Left lung (tissue), 10 donors: ENCODE measurements around the gene TET2. TPM values are rescaled to one million over a fixed set of nuclear protein-coding genes. Genes with fewer than 3 reads are reported as not detected.
A peak's percentile ranks its signal among the peaks of the same experiment; 100 is the strongest.

Source experiments
- ATAC-seq: fragments of 200-7000 bp; cut with Tn5 transposase; one replicate; pipeline ENCODE4 v1.9.1; 2020; ENCODE audit warnings: moderate library complexity
- DNase-seq, 4 donors: peaks; one replicate each; pipeline ENCODE4 v3.0.0-alpha.2; 2013 to 2020
- H3K27ac ChIP-seq, 2 donors: fragments of 200-600 bp; sonication (generic) in 1 of 2; one replicate each; pipeline versions ENCODE4 v1.5.0 to v1.8.0; 2020 to 2021
- H3K27me3 ChIP-seq, 2 donors: fragments of 200-600 bp; sonication (generic) in 1 of 2; one replicate each; pipeline versions ENCODE4 v1.5.0 to v1.8.0; 2020 to 2021
- H3K36me3 ChIP-seq, 2 donors: fragments of 200-600 bp; sonication (generic) in 1 of 2; one replicate each; pipeline versions ENCODE4 v1.5.0 to v1.8.0; 2020 to 2021
- H3K4me1 ChIP-seq, 2 donors: fragments of 200-600 bp; one replicate each; pipeline ENCODE4 v1.8.0; 2021
- H3K4me3 ChIP-seq, 2 donors: fragments of 200-600 bp; sonication (generic) in 1 of 2; one replicate each; pipeline versions ENCODE4 v1.5.0 to v1.8.0; 2020 to 2021; ENCODE audit warnings: mild to moderate bottlenecking in 1 of 2
- H3K9me3 ChIP-seq, 2 donors: fragments of 200-600 bp; sonication (generic) in 1 of 2; one replicate each; pipeline versions ENCODE4 v1.5.0 to v1.8.0; 2020 to 2021
- CTCF ChIP-seq, 2 donors: fragments of 200-600 bp; sonication (generic) in 1 of 2; IDR thresholded peaks; one replicate each; pipeline versions ENCODE4 v1.5.0 to v1.8.0; 2021; ENCODE audit warnings: antibody characterized with exemption in 2 of 2
- intact Hi-C, 2 donors: fragments of 100-400 bp; cut with DNase I; formaldehyde crosslinking; loops; one replicate each; pipeline versions ENCODE4 v1.11.2 to v1.14.2; 2022
- polyA plus RNA-seq, 6 donors: library from polyadenylated mRNA; unstranded; fragments of 120-200 nt; gene quantifications; one replicate each; pipeline ENCODE4 v1.2.1, GENCODE V29; 2013; ENCODE audit not compliant: insufficient read length in 6 of 6
- total RNA-seq, 2 donors: library from RNA; stranded (reverse); fragmentation: NEBNext Ultra II Directional; extraction: Animal tissue kit (Norgen Biotek cat#: 25700); gene quantifications; one replicate each; pipeline ENCODE4 v1.2.1, GENCODE V29; 2021
- donor health status: DM: no; HTN: yes; CAD: no.
- donor health status: DM: no; HTN: no; CAD: no.

Gene TET2
- total and polyA plus RNA-seq, 8 donors = 19.1 to 48.4 (median 41.5) TPM

GRCh38 chr4:105282489-105282888, 135.8 kb downstream of the TET2 start:
- Histone ChIP-seq H3K4me3 (no peak overlapping the region), H3K27ac (no peak overlapping the region), H3K27me3 (no peaks in the 10 kb centered on the region), H3K36me3 (peaks cover 0 to 3% of the 10 kb centered on the region in 2 donors), H3K9me3 (peaks cover 0 to 10% of the 10 kb centered on the region in 2 donors), H3K4me1 (no peaks in the 10 kb centered on the region)
- DNase-seq = no peak
- ATAC-seq = no peak
- intact Hi-C loops = no loop called here
- TF ChIP-seq CTCF (IDR thresholded peaks at IDR 0.05) = no peak

DNA sequence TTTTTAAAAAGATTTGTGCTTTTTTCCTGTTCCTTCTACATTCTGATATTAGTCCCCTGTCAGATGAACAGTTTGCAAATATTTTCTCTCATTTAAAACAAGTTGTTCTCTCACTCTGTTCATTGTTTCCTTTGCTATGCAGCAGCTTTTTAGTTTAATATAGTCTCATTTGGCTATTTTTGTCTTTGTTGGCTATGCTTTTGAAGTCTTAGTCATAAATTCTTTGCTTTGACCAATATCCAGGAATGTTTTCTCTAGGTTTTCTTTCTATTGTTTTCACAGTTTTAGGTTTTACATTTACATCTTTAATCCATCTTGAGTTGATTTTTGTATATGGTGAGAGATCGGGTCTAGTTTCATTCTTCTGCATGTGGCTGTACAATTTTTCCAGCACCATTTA, 136.8 kb downstream of the TET2 start:
- H3K4me3 ChIP-seq = no peak overlapping the region
- H3K4me1 ChIP-seq = no peaks in the 10 kb centered on the region
- ATAC-seq (no peak), DNase-seq (no peak)
- intact Hi-C loops = no loop called here
- peaks cover 0 to 19% of the 10 kb centered on the region in 2 donors for H3K9me3 ChIP-seq
- H3K36me3 ChIP-seq = no peaks in the 10 kb centered on the region
- no peak overlapping the region for H3K27ac ChIP-seq
- TF ChIP-seq CTCF (IDR thresholded peaks at IDR 0.05) = no peak
- H3K27me3 ChIP-seq = no peaks in the 10 kb centered on the region

GRCh38 chr4:105288121-105288520, 141.4 kb downstream of the TET2 start:
- Histone ChIP-seq H3K36me3 (no peaks in the 10 kb centered on the region), H3K27ac (no peak overlapping the region), H3K9me3 (peaks cover 0 to 21% of the 10 kb centered on the region in 2 donors), H3K27me3 (no peaks in the 10 kb centered on the region), H3K4me1 (peaks cover 0 to 5% of the 10 kb centered on the region in 2 donors), H3K4me3 (no peak overlapping the region)
- no peak for DNase-seq
- intact Hi-C loops = no loop called here
- no peak for TF ChIP-seq CTCF (IDR thresholded peaks at IDR 0.05)
- ATAC-seq = no peak

DNA sequence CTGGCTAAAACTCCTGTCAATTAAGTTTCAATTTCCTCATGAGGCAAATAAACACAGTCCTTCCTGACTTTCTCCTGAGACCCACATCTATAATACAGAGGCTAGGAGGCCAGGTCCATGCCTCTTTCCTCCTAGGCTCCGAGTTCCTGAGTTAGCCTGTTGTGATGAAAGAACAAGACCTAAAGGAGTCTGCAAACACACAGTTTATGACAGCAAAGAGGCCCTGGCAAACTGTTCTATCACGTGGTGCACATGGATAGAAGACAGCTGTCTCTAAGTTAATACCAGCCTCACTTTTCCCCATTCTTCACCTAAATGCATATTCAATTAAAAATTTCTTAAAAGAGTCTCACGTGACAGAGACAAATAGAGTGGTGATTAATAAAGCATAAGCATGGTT, 145.2 kb downstream of the TET2 start:
- DNase-seq (peak in 2 of 4 donors; percentile 30 to 48), ATAC-seq (no peak)
- Histone ChIP-seq H3K27ac (no peak overlapping the region), H3K4me1 (peaks cover 0 to 10% of the 10 kb centered on the region in 2 donors), H3K27me3 (no peaks in the 10 kb centered on the region), H3K36me3 (no peaks in the 10 kb centered on the region), H3K9me3 (peaks cover 0 to 17% of the 10 kb centered on the region in 2 donors), H3K4me3 (no peak overlapping the region)
- intact Hi-C loops = no loop called here
- TF ChIP-seq CTCF (IDR thresholded peaks at IDR 0.05) = no peak

GRCh38 chr4:105293360-105293759, 146.7 kb downstream of the TET2 start:
- H3K9me3 ChIP-seq = peaks cover 0 to 4% of the 10 kb centered on the region in 2 donors
- no peak for ATAC-seq
- TF ChIP-seq CTCF (IDR thresholded peaks at IDR 0.05) = no peak
- H3K4me3 ChIP-seq = no peak overlapping the region
- DNase-seq = no peak
- peaks cover 0 to 10% of the 10 kb centered on the region in 2 donors for H3K4me1 ChIP-seq
- H3K27me3 ChIP-seq = no peaks in the 10 kb centered on the region
- intact Hi-C loops = no loop called here
- H3K27ac ChIP-seq = peak overlapping the region in 1 of 2 donors; percentile 46
- no peaks in the 10 kb centered on the region for H3K36me3 ChIP-seq
